NOMO-1 treated with dmso at 0.1 percent for 144 hours (cell line): Measurements from ENCODE around the gene ANKDD1B.
"Not testable (repeated sequence)": the region's sequence is repeated elsewhere in the genome, so short reads cannot be mapped to it uniquely, and the experiment has no call there.

Source experiments
- DNase-seq: peaks from one replicate; lab custom pipeline; 2025; ENCODE audit not compliant: unreplicated experiment; lab: John Stamatoyannopoulos, UW

Gene ANKDD1B

DNA sequence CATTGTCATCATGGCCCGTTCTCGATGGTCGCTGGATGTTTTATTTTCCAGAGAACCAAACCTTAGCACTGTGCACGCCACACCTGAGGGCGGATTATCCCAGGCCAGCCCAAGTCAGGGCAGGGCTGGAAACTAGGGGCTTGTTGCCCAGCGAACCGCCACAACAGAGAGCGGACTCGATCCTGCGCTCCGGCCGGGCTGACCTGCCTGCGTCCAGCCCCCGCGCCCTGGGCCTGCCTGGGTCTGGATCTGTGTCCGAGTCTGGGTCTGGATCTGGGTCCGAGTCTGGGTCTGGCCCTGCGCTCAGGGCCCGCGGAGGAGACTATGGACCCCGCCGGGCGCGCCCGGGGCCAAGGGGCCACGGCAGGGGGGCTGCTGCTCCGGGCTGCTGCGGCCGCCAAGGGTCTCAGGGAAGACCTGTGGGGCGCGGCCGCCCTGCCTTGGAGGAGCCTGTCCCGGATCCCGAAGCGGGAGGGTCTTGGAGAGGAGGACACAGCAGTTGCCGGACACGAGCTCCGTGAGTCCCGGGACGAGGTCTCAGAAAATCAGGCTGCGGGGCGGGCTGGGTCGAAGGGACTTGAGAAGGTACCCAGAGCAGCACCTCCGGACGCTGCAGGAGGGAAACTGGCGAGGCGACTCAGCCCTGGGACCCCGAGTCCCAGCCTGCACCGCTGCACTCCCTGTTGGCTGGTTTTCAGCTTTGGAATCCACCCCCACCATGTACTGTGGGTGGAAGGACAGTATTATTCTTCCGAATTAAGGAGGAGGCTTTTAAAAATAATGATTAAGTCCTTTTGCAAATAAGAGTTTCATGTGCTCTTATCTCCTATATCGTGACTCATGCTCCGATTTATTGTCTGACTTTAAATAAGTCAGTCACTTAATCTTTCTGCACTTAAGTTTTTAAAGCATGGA lies at the start of gene ANKDD1B:
TSS of gene ANKDD1B (plus strand) at position 143 of the 915 bp plus-strand sequence. CDS start at position 325, 182 bp downstream.
- DNase-seq = no peak

DNA sequence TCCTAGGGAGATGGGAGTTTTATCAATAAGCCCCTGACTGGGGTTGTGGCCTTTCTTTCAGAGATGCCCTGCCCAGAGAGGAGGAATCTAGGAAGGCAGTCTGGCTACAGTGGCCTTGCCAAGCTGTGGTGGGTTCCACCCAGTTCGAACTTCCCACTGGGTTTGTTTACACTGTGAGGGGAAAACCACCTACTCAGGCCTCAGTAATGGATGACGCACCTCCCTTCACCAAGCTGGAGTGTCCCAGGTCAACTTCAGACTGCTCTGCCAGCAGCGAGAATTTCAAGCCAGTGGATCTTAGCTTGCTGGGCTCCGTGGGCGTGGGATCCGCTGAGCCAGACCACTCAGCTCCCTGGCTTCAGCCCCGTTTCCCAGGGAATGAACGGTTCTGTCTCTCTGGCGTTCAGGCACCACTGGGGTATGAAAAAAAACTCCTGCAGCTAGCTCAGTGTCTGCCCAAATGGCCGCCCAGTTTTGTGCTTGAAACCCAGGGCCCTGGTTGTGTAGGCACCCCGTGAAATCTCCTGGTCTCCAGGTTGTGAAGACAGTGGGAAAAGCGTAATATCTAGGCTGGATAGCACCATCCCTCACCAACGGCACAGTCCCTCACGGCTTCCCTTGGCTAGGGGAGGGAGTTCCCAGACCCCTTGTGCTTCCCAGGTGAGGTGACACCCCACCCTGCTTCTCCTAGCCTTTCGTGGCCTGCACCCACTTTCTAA lies 45.1 kb upstream of the ANKDD1B start:
- DNase-seq = not testable (repeated sequence)

GRCh38 chr5:75566710-75567309 lies 44.4 kb upstream of the ANKDD1B start:
- DNase-seq = peak; percentile 45

DNA sequence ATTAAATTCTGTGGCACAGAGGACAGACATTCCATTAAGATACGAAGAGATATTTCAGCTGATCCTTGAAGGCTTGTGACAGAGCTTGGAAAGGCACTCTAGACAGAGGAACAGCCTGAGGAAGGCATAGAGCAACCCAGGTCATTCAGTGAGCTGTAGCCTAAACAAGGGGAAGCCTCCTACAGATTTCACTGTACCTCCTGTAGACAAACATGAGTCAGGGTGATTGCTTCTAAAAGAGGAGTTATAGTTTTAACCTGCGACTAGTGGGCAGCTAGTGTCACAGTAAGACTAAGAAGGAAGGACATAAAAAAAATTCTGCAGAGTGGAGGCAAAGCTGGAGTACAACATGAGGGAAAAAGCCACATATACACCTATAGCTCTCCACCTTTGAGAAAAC lies 43.5 kb upstream of the ANKDD1B start:
- DNase-seq = no peak

GRCh38 chr5:75568202-75568601 lies 43.1 kb upstream of the ANKDD1B start:
- DNase-seq = no peak

GRCh38 chr5:75571547-75571946 lies 39.7 kb upstream of the ANKDD1B start:
- DNase-seq = no peak

DNA sequence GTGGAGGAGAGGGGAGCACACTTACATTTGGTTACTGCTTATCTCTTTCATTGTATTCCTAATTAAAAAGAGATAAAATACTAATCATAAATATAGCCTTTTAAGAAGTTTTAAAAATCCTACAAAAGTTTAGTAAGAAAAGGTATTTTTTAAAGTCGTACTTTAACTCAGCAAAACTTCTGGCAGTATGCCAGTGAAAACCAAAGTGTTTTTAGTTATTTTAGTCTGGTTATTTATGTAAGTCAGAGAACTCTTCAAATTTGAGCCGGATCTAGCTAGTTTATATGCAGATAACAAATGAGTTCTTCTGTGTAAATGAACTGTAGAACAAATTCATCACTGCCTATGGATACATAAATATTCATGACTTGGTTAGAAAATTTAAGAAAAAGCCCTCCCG lies 36.5 kb upstream of the ANKDD1B start:
- DNase-seq = no peak

DNA sequence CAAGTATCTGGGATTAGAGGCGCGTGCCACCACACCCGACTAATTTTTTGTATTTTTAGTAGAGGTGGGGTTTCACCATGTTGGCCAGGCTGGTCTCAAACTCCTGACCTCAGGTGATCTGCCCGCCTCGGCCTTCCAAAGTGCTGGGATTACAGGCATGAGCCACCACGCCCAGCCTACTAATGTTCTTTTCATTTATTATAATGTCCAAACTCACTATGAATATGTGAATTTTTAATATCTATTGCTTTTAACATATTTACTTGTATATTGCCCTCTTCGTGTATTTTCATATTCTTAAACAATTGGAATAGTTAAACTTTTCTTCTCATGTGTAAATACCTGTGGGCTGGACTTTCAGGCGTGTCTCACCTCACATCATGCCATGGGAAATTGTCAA lies 33.0 kb upstream of the ANKDD1B start:
- not testable (repeated sequence) for DNase-seq

DNA sequence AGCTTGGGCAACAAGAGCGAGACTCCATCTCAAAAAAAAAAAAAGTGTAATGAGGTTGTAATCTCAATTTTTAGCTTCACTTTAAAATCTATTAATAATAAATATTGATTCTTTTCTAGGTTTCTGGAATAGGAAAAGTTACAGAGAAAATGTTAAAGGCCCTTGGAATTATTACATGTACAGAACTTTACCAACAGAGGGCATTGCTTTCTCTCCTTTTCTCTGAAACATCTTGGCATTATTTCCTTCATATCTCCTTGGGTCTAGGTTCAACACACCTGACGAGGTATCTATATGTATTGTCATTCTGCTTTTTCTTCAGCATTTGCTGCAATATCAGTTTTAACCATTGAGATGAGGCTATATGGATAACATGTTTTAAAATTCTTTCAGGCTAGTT lies 26.6 kb upstream of the ANKDD1B start:
- no peak for DNase-seq

DNA sequence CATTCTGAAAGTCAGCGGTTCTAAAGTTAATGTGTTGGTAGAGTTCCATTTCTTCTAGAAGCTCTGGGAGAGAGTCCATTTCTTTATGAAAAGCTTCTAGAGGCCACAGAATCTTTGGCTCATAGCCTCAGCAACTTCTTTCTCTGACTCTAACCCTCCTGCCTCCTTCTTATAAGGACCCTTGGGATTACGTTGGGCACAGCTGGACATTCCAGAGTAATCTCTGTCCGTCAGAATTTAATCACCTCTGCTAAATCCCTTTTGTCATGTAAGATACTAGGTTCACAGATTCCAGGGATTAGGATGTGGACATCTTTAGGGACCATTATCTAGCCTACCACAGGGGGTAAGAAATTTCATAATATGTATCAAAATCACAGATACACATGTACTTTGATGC lies 22.6 kb upstream of the ANKDD1B start:
- no peak for DNase-seq

DNA sequence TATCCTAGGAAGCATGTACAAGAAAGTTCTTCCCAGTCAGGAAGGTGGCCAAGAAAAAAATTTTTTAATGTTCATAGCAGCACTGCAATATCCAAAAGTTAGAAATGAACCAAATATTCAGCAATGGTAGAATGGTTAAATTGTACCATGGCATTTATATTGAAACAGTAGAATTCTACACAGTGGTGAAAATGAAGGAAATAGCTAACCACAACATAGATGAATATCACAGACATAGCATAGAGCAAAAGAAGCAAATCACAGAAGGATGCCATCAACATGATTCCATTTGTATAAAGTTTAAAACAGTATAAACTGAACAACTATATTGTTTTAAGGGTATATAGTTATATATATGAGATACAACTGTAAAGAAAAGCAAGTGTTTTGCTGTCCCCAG lies 10.7 kb upstream of the ANKDD1B start:
- no peak for DNase-seq

- no peak for DNase-seq
These were observed 9.7 kb upstream of the ANKDD1B start for GRCh38 chr5:75601567-75601966.

DNA sequence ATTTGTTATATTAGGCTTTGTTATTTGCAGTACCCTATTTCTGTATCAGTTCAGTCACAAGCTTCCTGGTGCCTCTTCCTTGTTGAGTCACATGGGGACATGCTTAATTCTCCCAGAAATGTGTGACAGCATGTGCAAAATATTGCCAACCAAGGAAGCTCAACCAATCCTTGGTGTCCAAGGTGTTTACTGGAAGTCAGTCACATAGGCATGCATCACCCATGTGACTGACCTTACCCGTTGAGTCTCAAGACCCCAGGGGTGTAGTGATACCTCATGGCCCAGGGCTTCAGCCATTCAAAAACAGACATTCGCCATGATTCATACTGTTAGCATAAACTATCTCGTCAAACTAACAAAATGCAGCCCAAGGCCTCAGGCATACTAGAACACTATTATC lies 9.3 kb upstream of the ANKDD1B start:
- no peak for DNase-seq

GRCh38 chr5:75603371-75603770 lies 7.9 kb upstream of the ANKDD1B start:
- DNase-seq = no peak

DNA sequence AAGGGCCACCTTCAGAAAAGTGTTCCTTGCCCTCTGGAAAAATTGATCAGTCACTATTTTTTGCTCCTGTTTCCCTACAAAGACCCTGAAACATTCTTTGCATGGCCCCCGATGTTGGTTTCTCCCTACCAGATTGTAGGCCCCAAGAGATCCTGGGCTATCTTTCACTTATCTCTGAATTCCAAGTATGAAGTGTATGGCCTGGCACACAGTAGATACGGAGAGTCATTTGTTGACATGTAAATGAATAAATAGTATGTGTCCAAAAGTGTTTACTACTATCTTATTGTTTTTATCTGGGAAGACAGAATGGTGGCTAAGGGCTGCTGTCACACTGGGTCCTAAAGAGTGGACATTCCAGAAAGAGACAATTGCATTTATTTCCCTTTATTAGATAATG lies 7.4 kb upstream of the ANKDD1B start:
- no peak for DNase-seq

DNA sequence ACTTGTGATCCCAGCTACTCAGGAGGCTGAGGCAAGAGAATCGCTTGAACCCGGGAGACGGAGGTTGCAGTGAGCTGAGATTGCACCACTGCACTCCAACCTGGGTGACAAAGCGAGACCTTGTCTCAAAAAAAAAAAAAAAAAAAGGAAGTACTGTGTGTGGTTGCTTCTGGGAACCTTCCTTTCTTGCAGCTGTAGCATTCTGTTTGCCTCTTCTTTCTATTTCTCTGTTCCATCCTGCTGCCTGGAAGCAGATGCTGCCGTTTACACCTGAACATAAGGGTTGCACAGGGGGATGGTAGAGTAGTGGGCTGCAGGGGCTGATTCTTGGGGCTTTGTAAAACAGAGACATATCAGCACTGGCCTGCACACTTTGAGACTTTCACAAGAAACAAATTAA lies 3.9 kb upstream of the ANKDD1B start:
- peak; percentile 3 for DNase-seq

DNA sequence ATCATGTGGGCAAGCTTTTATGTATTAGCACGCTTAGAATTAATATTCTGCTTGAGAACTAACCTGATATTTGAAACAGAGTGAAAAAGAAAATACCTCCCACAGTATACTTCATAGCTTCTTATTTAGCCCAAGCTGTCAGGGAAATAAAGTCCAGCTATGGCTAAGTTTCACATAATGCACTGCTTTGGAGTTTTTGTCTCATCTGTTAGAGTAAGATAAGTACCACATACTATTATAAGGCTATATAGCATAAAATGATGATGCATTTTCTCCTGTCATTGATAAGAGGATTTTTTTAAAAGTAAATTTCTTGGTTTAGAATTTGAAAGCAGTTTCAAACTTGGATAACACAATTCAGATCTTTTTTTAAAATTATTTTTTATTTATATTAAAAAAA lies 2.4 kb upstream of the ANKDD1B start:
- no peak for DNase-seq

DNA sequence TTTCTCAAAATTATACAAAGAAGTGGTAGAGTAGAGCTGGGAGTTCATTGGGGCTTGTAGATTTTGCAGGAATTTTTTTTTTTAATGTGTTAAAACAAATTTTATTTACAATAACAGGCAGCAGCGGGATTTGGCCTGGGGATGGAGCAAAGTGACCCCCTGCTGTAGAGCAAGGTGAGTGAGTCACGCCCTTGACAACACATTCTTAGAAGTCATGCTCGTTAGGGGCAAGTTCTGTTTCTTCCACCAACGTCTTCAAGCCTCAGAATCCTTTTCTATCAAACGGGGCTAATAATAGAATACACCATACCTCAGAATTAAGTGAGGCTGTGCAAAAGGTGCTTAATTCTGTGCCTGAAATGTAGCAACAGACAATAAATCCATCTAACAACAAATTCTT lies 1.1 kb upstream of the ANKDD1B start:
- no peak for DNase-seq

DNA sequence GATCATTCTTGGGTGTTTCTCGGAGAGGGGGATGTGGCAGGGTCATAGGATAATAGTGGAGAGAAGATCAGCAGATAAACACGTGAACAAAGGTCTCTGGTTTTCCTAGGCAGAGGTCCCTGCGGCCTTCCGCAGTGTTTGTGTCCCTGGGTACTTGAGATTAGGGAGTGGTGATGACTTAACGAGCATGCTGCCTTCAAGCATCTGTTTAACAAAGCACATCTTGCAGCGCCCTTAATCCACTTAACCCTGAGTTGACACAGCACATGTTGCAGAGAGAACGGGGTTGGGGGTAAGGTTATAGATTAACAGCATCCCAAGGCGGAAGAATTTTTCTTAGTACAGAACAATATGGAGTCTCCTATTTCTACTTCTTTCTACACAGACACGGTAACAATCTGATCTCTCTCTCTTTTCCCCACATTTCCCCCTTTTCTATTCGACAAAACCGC lies 368 bp upstream of the ANKDD1B start:
- DNase-seq = not testable (repeated sequence)

- DNase-seq = no peak
These were observed 945 bp downstream of the ANKDD1B start for GRCh38 chr5:75612226-75612569.

GRCh38 chr5:75612901-75613300 lies 1.6 kb downstream of the ANKDD1B start:
- DNase-seq = no peak

DNA sequence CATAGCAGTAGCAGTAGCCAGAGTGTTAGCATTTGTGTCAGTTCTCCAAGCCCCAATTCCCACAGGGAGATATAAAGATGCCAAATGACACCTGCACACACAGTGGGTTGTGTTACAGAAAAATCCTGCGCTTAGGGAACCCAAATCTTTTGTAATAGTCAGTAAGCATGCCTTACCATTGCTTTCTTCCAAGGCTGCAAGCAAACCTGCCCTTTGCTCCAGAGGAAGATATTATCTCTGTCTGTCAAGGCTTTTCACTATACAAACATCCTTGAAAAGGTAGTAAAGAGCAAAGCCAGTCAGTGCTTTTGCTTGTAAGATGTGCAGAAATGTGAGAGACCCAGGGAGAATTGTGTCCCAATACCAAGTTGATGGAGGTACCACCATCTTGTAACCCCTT lies 2.9 kb downstream of the ANKDD1B start:
- DNase-seq = no peak
